ENCODE results near the gene RAB36.

RAB36 gene

GRCh38 chr22:23166042-23166831, 21.0 kb downstream of the RAB36 start:
- TF ChIP-seq ZFX (IDR thresholded peaks at IDR 0.05; ENCODE audit: borderline replicate concordance) = no peak
- no peak for TF ChIP-seq CTCF (IDR thresholded peaks at IDR 0.05)
- no peak overlapping the region for H3K27ac ChIP-seq

GRCh38 chr22:23166841-23167616, 21.8 kb downstream of the RAB36 start:
- TF ChIP-seq CTCF (IDR thresholded peaks at IDR 0.05) (no peak), ZFX (IDR thresholded peaks at IDR 0.05; ENCODE audit: borderline replicate concordance) (no peak)
- no peak overlapping the region for H3K27ac ChIP-seq

- H3K27ac ChIP-seq = no peak overlapping the region
- TF ChIP-seq CTCF (IDR thresholded peaks at IDR 0.05) (no peak), ZFX (IDR thresholded peaks at IDR 0.05; ENCODE audit: borderline replicate concordance) (no peak)
Observed at GRCh38 chr22:23168391-23169042, 23.2 kb downstream of the RAB36 start.

- TF ChIP-seq CTCF (IDR thresholded peaks at IDR 0.05) (no peak), ZFX (IDR thresholded peaks at IDR 0.05; ENCODE audit: borderline replicate concordance) (no peak)
- H3K27ac ChIP-seq = no peak overlapping the region
Observed at GRCh38 chr22:23169043-23169406, 23.7 kb downstream of the RAB36 start.

- no peak overlapping the region for H3K27ac ChIP-seq
- no peak for TF ChIP-seq CTCF (IDR thresholded peaks at IDR 0.05)
- TF ChIP-seq ZFX (IDR thresholded peaks at IDR 0.05; ENCODE audit: borderline replicate concordance) = no peak
Observed at GRCh38 chr22:23175817-23176644, 30.8 kb downstream of the RAB36 start.

GRCh38 chr22:23176645-23177027, 31.4 kb downstream of the RAB36 start:
- no peak overlapping the region for H3K27ac ChIP-seq
- TF ChIP-seq CTCF (IDR thresholded peaks at IDR 0.05) (no peak), ZFX (IDR thresholded peaks at IDR 0.05; ENCODE audit: borderline replicate concordance) (no peak)
